Brain microvascular endothelial cell (primary cell): ENCODE results near the gene CHRNA1.
A peak's percentile ranks its signal among the peaks of the same experiment; 100 is the strongest.

Source experiments
- DNase-seq: peaks from one replicate; pipeline ENCODE4 v3.0.0-alpha.2; 2020
- H3K27ac ChIP-seq: fragments of 250-450 bp; sonication (Bioruptor Pico); 2 replicates; pipeline ENCODE4 v1.5.1; 2020; ENCODE audit warnings: mild to moderate bottlenecking, moderate library complexity
- H3K27me3 ChIP-seq: fragments of 250-450 bp; sonication (Bioruptor Pico); replicated peaks from 2 replicates; pipeline ENCODE4 v1.5.1; 2020; ENCODE audit warnings: mild to moderate bottlenecking
- H3K36me3 ChIP-seq: fragments of 250-450 bp; sonication (Bioruptor Pico); replicated peaks from 2 replicates; pipeline ENCODE4 v1.5.1; 2020; ENCODE audit warnings: mild to moderate bottlenecking
- H3K4me3 ChIP-seq: 2 replicates; pipeline ENCODE4 v1.5.1; 2011; ENCODE audit warnings: low read depth, mild to moderate bottlenecking, control low read depth, low read length, moderate library complexity
- in situ Hi-C: cut with HindIII; loops from 2 replicates; pipeline ENCODE4 v1.10.0; 2017; ENCODE audit warnings: low sequenced_read_pairs, low pct_ligation_motif_present
- TF ChIP-seq, protein P1 (sequence below): IDR thresholded peaks from 2 replicates; pipeline ENCODE4 v1.5.1; 2011; ENCODE audit warnings: low read depth, mild to moderate bottlenecking, moderate library complexity, low read length, control low read depth, inconsistent platforms; ENCODE audit errors: missing control alignments

The CHRNA1 gene

DNA sequence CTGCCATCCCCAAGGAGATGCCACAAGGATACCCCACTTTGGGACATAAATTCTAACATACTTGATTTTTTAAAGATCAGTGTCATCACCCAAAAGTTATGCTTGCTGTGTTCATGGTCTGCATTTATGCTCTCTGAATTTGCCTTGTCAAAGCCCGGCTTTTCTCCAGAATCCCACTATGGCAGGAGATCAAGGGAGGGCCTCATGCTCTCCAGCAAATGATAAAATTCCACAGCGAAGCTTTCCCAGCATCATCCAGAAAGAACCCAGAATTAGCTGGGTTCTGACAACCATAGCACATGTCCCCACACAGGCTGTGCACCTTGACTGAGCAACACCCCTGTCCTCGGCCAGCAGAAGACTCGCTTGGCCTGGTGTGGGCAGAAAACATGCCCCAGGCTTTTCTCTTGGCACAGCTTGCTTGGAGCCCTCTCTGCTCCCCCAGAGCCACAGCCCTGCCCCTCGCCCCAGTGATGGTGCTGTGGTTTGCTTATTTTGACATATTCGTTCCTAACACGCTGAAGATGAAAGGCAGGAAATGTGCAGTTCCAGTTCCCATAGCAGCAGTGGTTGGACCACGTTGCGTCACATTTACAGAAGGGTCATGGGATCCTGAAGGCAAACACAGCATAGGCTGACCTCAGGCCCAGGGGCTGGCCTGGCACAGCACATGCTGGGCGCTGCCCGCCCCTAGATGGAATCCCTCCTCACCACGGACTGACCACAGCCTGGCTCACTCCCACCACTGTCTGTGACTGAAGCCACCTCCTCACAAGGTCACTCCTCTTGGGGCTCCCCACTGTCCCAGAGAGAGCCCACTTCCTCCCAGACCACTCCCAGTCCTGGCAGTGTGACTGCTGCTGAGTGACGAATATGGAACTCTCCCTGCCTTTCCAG lies 14.1 kb upstream of the CHRNA1 start:
- in situ Hi-C loops: loop anchor here (10.0 kb wide), 1 partner anchor 206 kb away; no protein-coding TSS in a partner anchor
- Histone ChIP-seq H3K4me3 (no peak overlapping the region), H3K36me3 (no peaks in the 10 kb centered on the region), H3K27me3 (no peaks in the 10 kb centered on the region), H3K27ac (peak overlapping the region; percentile 77)
- TF ChIP-seq, protein P1, sequence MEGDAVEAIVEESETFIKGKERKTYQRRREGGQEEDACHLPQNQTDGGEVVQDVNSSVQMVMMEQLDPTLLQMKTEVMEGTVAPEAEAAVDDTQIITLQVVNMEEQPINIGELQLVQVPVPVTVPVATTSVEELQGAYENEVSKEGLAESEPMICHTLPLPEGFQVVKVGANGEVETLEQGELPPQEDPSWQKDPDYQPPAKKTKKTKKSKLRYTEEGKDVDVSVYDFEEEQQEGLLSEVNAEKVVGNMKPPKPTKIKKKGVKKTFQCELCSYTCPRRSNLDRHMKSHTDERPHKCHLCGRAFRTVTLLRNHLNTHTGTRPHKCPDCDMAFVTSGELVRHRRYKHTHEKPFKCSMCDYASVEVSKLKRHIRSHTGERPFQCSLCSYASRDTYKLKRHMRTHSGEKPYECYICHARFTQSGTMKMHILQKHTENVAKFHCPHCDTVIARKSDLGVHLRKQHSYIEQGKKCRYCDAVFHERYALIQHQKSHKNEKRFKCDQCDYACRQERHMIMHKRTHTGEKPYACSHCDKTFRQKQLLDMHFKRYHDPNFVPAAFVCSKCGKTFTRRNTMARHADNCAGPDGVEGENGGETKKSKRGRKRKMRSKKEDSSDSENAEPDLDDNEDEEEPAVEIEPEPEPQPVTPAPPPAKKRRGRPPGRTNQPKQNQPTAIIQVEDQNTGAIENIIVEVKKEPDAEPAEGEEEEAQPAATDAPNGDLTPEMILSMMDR: no peak
- peak; percentile 93 for DNase-seq

DNA sequence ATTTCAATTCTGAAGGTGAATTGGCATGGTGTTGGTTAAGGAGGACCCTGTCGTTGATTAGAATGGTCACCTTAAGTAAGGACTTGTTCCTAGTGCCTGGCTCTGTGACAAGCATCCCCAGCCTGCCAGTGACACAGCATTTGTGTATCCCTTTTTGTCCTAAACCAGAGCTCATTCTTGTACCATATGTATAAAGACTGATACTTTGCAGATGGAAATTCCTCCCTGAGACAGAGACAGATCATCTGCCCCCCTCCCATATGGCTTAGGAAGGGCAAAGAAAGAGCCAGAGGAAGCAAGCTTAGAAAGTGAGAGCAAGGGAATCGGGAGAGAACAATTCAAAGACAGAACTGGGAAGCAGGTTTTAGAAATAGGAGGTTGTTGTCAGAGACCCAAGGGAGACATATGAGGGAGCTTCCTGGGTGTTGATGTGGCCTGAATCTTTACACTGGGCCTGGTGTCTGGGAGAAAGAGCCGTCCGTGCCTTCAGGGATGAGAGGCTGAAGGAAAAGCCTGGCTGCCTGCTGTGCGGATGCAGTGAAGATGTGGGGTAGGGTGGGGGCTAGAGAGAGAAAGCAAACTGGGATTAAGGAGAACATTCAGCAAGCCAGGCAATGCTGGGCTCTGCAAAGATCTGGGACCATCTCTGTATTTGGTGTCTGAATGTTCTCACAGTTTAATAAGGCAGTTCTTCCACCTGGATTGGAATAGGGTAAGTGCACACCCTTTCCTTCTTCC lies 13.2 kb upstream of the CHRNA1 start:
- H3K27ac ChIP-seq: peak overlapping the region; percentile 77
- H3K4me3 ChIP-seq: no peak overlapping the region
- no peak for DNase-seq
- H3K36me3 ChIP-seq: no peaks in the 10 kb centered on the region
- no peaks in the 10 kb centered on the region for H3K27me3 ChIP-seq
- in situ Hi-C loops: loop anchor here (10.0 kb wide), 1 partner anchor 207 kb away; no protein-coding TSS in a partner anchor
- TF ChIP-seq, protein P1: no peak

DNA sequence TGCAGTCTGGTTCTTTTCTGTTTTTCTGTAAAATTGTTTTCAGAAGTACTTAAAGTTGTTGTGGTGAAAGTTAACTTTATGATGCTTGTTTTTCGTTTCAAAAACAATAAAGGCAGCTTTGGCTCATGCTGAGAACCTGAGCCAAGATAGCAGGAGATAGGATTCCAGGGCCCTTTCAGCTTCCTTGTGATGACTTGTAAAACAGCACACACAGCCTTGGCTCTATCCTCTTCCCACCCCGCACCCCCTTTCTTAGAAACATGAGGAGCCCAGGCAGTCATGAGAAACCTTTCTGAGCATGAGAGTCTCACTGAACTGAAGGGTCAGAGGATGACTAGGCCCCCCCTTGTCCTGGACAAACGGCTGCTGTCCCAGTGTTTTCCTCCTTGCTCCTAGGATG lies 12.4 kb upstream of the CHRNA1 start:
- Histone ChIP-seq H3K36me3 (no peaks in the 10 kb centered on the region), H3K4me3 (no peak overlapping the region), H3K27me3 (no peaks in the 10 kb centered on the region), H3K27ac (no peak overlapping the region)
- in situ Hi-C loops: loop anchor here (10.0 kb wide), 1 partner anchor 208 kb away; no protein-coding TSS in a partner anchor
- TF ChIP-seq, protein P1: no peak
- no peak for DNase-seq

DNA sequence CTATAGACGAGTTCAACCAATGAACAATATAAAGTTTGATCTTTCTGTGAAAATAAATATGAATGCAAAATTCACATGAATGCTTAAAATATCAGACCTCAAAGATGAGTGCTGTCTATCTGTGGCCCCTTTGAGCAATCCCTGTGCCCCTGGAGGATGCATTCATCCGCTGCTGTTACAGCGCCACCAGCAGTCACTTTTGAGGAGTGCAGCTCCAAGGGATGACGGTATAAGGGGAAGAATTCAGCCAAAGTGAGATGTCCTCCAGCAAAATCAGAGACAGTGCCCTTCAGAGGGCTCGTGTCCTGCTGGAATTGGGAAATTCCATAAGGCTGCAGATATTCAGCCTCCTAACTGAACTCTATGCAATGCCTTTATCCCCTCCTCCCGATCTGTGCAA lies 12.0 kb upstream of the CHRNA1 start:
- no peaks in the 10 kb centered on the region for H3K36me3 ChIP-seq
- no peak overlapping the region for H3K4me3 ChIP-seq
- DNase-seq: no peak
- in situ Hi-C loops: loop anchor here (10.0 kb wide), 1 partner anchor 209 kb away; no protein-coding TSS in a partner anchor
- H3K27me3 ChIP-seq: no peaks in the 10 kb centered on the region
- no peak overlapping the region for H3K27ac ChIP-seq
- TF ChIP-seq, protein P1: peak; percentile 68

DNA sequence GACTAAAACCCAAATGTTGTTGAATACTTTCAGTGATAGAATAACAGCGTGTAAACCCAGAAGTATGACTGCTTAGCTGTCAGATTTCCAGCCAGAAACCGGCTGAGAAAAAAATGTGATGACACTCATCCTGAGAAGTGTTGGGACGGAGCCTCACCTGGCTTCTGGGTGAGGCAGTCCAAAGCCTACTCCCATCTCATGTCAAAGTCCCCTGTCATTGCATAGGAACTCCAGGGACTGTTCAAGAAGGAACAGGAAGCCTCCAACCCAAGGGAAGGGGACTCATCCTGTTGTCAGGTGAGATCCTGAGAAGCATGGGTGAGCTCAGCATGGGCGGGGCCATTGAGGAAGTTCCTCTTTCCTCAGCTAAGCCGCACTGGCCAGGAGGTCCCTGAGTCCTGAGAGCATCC lies 11.3 kb upstream of the CHRNA1 start:
- no peaks in the 10 kb centered on the region for H3K27me3 ChIP-seq
- no peak for DNase-seq
- H3K27ac ChIP-seq: no peak overlapping the region
- H3K4me3 ChIP-seq: no peak overlapping the region
- TF ChIP-seq, protein P1: no peak
- in situ Hi-C loops: loop anchor here (10.0 kb wide), 1 partner anchor 209 kb away; no protein-coding TSS in a partner anchor
- no peaks in the 10 kb centered on the region for H3K36me3 ChIP-seq
